Tibial artery (tissue), 4 donors: ENCODE results near the gene POLD4.

Source experiments
- DNase-seq, 2 donors: peaks; one replicate each; pipeline ENCODE4 v3.0.0-alpha.2; 2019
- H3K27ac ChIP-seq, 2 donors: fragments of 200-600 bp; sonication (generic) in 1 of 2; 1 replicate in 1 of 2; 2 replicates in 1 of 2; pipeline ENCODE4 v1.5.1; 2018 to 2019; ENCODE audit warnings: mild to moderate bottlenecking in 1 of 2
- H3K27me3 ChIP-seq, 2 donors: fragments of 200-600 bp; sonication (generic) in 1 of 2; one replicate each; pipeline versions ENCODE4 v1.5.1 to v1.6.0; 2016 to 2019
- H3K36me3 ChIP-seq, 3 donors: fragments of 200-600 bp; sonication (generic) in 2 of 3; one replicate each; pipeline ENCODE4 v1.5.1; 2016 to 2019; ENCODE audit warnings: mild to moderate bottlenecking in 2 of 3
- H3K4me1 ChIP-seq, 4 donors: fragments of 200-600 bp; sonication (generic) in 2 of 4; 1 replicate in 3 of 4; 2 replicates in 1 of 4; pipeline ENCODE4 v1.5.1; 2016 to 2019
- H3K4me3 ChIP-seq, 2 donors: fragments of 200-600 bp; sonication (generic) in 1 of 2; 1 replicate in 1 of 2; 2 replicates in 1 of 2; pipeline ENCODE4 v1.5.1; 2018 to 2019; ENCODE audit warnings: mild to moderate bottlenecking in 2 of 2
- H3K9me3 ChIP-seq, 3 donors: fragments of 200-600 bp; sonication (generic) in 1 of 3; one replicate each; pipeline ENCODE4 v1.5.1; 2016 to 2019
- CTCF ChIP-seq, 2 experiments: fragments of 200-600 bp in 1 of 2; fragments of 450-650 bp in 1 of 2; IDR thresholded peaks; one replicate each; pipeline ENCODE4 v1.5.1; 2017 to 2019; ENCODE audit warnings: antibody characterized with exemption in 2 of 2, mild to moderate bottlenecking in 1 of 2, moderate library complexity in 1 of 2
- intact Hi-C: fragments of 100-400 bp; cut with DNase I; formaldehyde crosslinking; loops from one replicate; pipeline ENCODE4 v1.15.0; 2023; ENCODE audit warnings: low total_unique reads

The POLD4 gene

GRCh38 chr11:67356387-67356863 is 3.1 kb upstream of the POLD4 start:
- DNase-seq, result no peak
- H3K9me3 ChIP-seq, result no peaks in the 10 kb centered on the region
- H3K36me3 ChIP-seq, result no peaks in the 10 kb centered on the region
- H3K4me1 ChIP-seq, result peaks cover 8 to 59% (median 46%) of the 10 kb centered on the region in 4 donors
- H3K27me3 ChIP-seq, result no peaks in the 10 kb centered on the region
- H3K4me3 ChIP-seq, result no peak overlapping the region
- peak overlapping the region; percentile 96 to 97 for H3K27ac ChIP-seq
- no peak for TF ChIP-seq CTCF (IDR thresholded peaks at IDR 0.05)
- intact Hi-C loops, result no loop called here

- no peaks in the 10 kb centered on the region for H3K9me3 ChIP-seq
- H3K36me3 ChIP-seq, result no peaks in the 10 kb centered on the region
- intact Hi-C loops, result loop anchor here (2.0 kb wide), 1 partner anchor 19 kb away; no protein-coding TSS in a partner anchor
- H3K27me3 ChIP-seq, result no peaks in the 10 kb centered on the region
- peak overlapping the region; percentile 96 to 97 for H3K27ac ChIP-seq
- peaks cover 8 to 64% (median 51%) of the 10 kb centered on the region in 4 donors for H3K4me1 ChIP-seq
- TF ChIP-seq CTCF (IDR thresholded peaks at IDR 0.05), result no peak
- no peak for DNase-seq
- H3K4me3 ChIP-seq, result no peak overlapping the region
These were observed 2.5 kb upstream of the POLD4 start for GRCh38 chr11:67355794-67356386.

- Histone ChIP-seq H3K36me3 (no peaks in the 10 kb centered on the region), H3K4me3 (peak overlapping the region in 1 of 2 donors; percentile 85), H3K9me3 (no peaks in the 10 kb centered on the region), H3K27me3 (no peaks in the 10 kb centered on the region), H3K4me1 (peaks cover 8 to 68% (median 56%) of the 10 kb centered on the region in 4 donors), H3K27ac (peak overlapping the region; percentile 96 to 97)
- intact Hi-C loops, result loop anchor here (2.0 kb wide), 1 partner anchor 20 kb away; no protein-coding TSS in a partner anchor
- no peak for TF ChIP-seq CTCF (IDR thresholded peaks at IDR 0.05)
- peak in 1 of 2 donors; percentile 78 for DNase-seq
These were observed 1.9 kb upstream of the POLD4 start for GRCh38 chr11:67355023-67355793.

- Histone ChIP-seq H3K4me3 (peak overlapping the region; percentile 65 to 85), H3K27me3 (no peaks in the 10 kb centered on the region), H3K27ac (peak overlapping the region; percentile 96 to 97), H3K9me3 (no peaks in the 10 kb centered on the region), H3K4me1 (peaks cover 8 to 72% (median 60%) of the 10 kb centered on the region in 4 donors), H3K36me3 (no peaks in the 10 kb centered on the region)
- TF ChIP-seq CTCF (IDR thresholded peaks at IDR 0.05), result no peak
- peak; percentile 92 to 96 for DNase-seq
- intact Hi-C loops, result loop anchor here (2.0 to 5.0 kb wide), 2 partner anchors 20 to 153 kb away; partner anchors contain the start of genes CDK2AP2 and PITPNM1
These were observed 1.0 kb upstream of the POLD4 start for GRCh38 chr11:67354075-67355022.
